ENCODE measurements around the gene MAPK14.
"Not testable (repeated sequence)": the region's sequence is repeated elsewhere in the genome, so short reads cannot be mapped to it uniquely, and the experiment has no call there.

MAPK14 gene

DNA sequence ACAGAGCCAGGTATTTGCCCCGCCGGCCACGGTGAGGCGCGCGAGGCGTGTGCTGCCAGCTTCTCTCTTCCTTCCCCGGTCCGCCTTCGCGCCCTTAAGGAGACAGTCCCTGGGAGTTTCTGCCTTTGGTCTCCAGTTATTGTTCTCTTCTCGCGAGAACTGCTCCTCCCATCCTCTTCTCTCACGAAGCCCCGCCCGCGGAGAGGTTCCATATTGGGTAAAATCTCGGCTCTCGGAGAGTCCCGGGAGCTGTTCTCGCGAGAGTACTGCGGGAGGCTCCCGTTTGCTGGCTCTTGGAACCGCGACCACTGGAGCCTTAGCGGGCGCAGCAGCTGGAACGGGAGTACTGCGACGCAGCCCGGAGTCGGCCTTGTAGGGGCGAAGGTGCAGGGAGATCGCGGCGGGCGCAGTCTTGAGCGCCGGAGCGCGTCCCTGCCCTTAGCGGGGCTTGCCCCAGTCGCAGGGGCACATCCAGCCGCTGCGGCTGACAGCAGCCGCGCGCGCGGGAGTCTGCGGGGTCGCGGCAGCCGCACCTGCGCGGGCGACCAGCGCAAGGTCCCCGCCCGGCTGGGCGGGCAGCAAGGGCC, at the start of gene MAPK14:
Gene MAPK14, plus strand, starts transcription at position 308 of the 587 bp plus-strand sequence. CDS start 350 bp downstream, outside the sequence.
- H3K4me3 ChIP-seq: peak within 1 kb of the TSS; percentile 77 to 99 (median 92)
- H3K27ac ChIP-seq: peak within 1 kb of the TSS; percentile 65 to 99 (median 92)

DNA sequence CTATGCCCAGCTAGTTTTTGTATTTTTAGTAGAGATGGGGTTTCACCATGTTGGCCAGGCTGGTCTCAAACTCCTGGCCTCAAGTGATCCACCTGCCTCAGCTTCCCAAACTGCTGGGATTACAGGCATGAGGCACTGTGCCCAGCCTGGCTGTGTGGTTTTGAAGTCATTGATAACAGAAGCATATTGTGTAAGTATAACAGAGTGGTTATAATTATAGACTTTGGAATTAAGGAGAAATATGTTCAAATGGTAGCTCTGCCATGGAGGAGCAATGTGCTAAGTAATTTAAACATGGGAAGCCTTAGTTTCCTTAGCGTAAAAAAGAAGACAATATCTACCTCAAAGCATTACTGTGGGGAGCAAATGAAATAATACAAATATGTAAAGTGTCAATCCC, 47.5 kb upstream of the MAPK14 start:
- not testable (repeated sequence) for H3K4me3 ChIP-seq, H3K27ac ChIP-seq

DNA sequence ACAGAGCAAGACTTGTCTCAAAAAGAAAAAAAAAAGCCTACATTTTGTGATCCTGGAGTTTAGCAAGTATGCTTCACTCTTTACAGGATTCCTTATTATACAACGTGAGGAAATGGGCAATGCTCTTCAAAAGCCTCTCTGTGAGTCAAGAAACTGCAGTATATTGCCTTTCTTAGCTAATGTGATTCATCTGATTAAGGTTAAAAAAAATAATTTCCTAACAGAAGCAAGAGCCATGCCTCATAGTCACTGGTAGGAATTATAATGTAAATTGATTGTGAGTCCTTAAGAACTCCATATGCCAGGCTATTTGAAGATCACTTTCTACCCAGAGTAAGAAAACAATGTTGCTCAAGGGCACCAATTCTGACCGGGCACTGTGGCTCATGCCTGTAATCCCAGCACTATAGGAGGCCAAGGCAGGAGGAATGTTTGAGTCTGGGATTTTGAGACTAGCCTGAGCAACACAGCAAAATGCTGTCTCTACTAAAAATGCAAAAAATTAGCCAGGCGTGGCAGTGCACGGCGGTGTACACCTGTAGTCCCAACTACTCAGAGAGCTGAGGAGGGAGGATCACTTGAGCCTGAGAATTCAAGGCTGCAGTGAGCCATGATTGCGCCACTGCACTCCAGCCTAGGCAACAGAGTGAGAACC, 46.5 kb upstream of the MAPK14 start:
- no peak overlapping the region for H3K4me3 ChIP-seq
- H3K27ac ChIP-seq: no peak overlapping the region

DNA sequence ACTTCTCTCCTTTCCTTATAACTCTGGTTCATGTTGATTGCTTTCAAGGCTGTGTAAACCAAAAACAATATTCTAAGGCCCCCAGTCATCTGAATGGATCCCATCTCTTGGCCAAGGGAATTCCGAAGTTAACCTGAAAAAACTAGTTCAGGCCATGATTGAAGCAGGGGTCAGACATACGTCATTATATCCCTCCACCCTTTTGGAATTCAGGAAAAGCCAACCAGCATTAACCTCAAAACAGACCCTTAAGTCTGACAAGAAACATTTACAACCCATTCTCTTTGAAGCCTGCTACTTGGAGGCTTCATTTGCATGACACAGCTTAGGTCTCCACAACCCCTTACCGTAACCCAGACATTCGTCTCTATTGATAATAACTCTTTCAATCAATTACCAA, 42.9 kb upstream of the MAPK14 start:
- Histone ChIP-seq H3K27ac (no peak overlapping the region), H3K4me3 (no peak overlapping the region)

DNA sequence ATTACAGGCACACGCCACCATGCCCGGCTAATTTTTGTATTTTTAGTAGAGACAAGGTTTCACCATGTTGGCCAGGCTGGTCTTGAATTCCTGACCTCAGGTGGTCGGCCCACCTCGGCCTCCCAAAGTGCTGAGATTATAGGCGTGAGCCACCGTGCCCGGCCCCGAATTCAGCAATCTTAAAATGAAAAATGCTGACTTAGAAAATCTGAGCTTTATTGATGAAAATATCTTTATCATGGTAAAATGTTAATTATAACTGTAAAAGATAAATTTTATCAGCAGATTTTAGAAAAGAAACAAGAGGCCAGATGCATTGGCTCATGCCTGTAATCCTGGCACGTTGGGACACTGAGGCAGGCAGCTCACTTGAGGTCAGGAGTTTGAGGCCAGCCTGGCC, 39.6 kb upstream of the MAPK14 start:
- H3K4me3 ChIP-seq, H3K27ac ChIP-seq: not testable (repeated sequence)

DNA sequence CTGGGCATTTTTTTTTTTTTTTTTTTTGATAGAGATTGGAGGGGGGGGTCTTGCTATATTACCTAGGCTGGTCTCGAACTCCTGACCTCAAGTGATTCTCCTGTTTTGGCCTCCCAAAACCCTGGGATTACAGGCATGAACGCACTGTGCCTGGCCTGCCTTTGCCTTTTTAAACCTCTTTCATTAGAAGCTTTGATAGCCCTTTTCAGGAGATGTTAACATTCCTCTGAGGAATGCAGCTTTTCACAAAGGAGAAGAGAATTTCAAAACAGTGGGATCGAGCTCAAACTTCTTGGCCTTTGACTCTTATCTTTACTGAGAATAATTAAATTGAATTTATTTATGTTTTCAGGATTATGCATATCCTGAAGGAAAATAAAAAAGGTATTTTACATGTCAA, 34.5 kb upstream of the MAPK14 start:
- Histone ChIP-seq H3K27ac (no peak overlapping the region), H3K4me3 (no peak overlapping the region)

DNA sequence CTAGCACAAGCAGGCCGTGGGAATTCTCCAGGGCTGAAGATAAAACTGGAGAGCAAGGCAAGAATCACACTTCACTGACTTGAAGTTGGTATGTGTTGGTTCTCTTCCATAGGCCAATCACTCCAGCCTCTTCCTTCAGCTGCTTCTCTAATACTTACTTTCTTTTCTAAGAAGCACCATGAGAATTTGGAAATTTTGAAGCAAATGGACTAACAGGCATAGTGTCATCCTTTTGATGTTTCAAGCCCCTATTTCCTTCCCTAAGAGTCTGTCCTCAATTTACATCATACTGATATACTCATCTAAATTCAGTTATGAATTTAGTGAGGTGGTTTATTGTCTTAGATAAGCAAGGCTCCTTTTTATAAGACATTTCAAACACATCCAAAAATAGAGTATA, 27.2 kb upstream of the MAPK14 start:
- Histone ChIP-seq H3K4me3 (no peak overlapping the region), H3K27ac (no peak overlapping the region)

DNA sequence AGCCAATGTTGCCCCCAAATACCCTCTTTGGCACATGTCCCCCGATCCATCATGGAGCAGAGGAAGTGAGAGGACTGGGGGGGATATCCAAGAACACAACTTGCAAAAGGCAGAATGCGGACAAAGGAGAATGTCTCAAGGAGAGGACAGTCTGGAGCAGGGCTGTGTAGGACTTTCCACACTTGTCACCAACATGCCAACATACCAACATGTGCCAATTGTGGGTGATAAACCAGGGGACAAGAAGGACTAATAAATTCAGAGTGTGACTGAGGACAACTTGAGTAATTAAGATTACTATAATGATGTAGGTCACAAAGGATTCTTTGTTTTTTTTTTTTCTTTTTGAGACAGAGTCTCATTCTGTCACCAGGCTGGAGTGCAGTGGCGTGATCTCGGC, 11.9 kb upstream of the MAPK14 start:
- no peak overlapping the region for H3K27ac ChIP-seq
- H3K4me3 ChIP-seq: no peak overlapping the region

DNA sequence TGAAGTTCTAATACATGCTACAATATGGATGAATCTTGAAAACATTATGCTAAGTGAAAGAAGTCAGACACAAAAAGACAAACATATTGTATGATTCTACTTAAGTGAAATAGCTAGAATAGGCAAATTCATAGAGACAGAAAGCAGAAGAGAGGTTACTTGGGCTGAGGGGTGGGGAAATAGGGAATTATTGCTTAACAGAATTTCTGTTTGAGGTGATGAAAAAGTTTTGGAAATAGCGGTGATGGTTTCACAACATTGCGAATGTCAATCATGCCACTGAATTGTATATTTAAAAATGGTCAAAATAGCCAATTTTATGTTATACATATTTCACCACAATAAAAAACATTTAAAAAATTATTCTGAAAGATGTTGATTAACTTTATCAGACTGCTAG, 9.3 kb upstream of the MAPK14 start:
- H3K27ac ChIP-seq: no peak overlapping the region
- no peak overlapping the region for H3K4me3 ChIP-seq

DNA sequence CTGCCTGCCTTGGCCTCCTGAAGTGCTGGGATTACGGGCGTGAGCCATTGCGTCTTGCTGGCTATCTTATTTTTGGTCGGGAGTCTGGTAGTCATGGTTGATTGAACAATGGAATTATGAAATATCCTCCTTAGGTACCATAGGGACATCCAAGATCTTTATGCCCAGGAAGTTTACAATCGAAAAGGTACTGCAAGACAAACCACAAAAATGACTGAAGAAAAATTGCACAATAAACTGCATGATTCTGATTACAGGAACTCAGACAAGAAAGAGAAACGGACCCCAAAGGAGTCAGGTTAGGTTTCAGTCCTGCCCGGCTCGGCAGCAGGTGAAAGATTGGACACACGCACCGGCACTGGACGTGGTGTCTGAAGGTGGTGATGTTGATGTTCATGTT, 8.4 kb upstream of the MAPK14 start:
- Histone ChIP-seq H3K4me3 (no peak overlapping the region), H3K27ac (no peak overlapping the region)

DNA sequence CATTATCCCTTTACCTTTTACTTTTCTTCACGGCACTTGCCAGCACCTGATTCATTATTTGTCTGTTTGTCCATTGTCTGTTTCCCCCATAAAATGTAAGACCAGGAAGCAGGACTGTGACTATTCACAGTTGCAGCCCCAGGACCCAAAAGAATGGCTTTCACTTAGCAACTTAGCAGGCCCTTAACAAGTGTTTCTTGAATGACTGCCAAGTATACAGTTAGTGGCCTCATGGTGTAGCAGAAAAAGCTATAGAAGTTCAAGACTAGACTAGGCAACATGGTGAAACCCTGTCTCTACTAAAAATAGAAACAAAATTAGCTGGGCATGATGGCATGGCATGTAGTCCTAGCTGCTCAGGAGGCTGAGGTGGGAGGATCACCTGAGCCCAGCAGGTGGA, 7.5 kb upstream of the MAPK14 start:
- Histone ChIP-seq H3K27ac (no peak overlapping the region), H3K4me3 (no peak overlapping the region)

DNA sequence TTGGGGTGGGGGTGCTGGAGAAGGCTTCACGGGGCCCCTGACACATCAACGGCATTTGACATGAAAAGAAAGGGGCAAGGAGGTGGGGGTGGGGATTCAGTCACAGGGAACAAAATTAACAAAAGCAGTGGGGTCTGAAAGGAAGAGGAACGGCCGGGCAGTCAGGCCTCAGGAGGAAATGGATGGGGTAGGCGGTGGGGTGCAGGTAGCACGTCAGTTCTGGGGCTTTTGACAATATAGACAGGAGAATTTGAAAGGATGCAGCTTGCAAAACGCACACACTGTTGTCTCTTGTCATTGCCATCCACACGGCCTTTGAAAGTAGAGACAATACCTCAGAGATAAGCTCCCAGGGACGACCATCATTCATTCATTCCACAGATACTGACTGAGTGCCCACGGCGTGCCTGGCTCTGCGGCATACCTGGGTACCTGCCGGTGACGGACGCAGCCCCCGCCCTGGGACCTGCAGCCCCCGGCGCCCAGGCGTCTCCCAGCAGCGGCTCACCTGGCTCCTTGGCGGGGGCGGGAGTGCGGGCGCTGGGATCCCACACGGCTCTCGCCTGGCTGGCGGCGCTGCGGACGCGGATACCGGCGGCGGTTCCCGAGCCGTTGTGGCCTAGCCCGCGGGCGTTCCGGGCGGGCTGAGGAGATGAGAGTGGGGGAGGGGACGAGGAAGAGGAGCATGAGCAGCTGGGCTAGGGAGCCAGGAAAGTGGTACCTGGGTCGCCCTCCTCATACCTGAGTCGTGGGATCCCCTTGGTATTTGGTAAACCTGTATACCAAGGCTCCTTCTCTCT, 3.4 kb upstream of the MAPK14 start, which contains the start of gene SLC26A8:
Gene SLC26A8, minus strand, starts transcription at position 646 of the 800 bp plus-strand sequence. CDS start 4,934 bp downstream, outside the sequence.
- Histone ChIP-seq H3K27ac (peak within 1 kb of the TSS in 1 of 21 experiments; percentile 15), H3K4me3 (peak within 1 kb of the TSS in 3 of 7 experiments; percentile 7 to 27 (median 12))

DNA sequence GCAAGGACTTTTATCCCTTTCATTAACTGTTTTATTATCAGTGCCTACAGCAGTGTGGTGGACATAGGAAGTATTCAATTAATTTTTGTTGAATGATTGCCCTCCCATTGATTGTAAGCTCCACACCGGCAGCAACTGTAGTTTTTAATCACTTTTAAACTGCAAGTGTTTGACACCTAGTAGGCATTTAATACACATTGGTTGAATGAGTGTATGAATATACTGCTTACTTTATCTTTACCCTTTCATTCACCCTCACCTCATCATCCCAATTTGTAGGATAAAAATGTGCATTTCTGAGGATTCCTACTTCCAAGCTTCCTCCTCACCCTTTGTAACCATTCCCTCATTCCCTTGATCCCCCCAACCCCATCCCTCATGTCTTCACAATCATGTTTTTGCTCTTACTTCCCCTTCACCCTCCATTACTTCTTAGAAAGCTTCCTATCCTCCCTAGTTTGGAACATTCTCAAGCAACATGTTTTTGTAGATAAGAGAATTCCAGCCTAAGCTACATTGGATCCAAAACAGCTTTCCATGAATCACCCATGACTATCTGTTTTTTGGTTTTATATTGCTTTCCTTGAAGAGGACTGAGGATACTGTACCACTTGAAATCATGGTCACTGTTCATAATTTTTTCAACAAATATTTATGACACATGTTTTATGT, 2.2 kb upstream of the MAPK14 start:
- H3K27ac ChIP-seq: no peak overlapping the region

DNA sequence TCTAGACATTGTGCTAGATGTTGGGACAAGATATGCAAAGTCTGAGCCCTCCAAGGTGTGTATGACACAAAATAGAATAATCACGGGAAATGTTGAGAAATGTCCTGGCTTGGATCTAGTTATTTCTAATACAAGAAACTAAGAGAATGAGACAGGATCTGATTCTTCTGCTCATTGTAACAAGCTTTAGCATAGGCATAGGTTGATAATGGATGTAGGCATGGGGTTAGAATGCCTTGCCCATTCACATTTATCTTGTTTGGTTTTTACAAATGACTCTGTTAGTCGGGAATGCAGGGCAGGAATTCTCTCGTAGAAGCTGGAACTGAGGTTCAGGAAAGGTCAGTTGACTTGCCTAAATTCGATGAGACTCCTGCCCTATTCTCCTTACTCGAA, 1.7 kb upstream of the MAPK14 start:
- no peak overlapping the region for H3K4me3 ChIP-seq
- no peak overlapping the region for H3K27ac ChIP-seq

More for the DNA sequence above, 2.2 kb upstream of the MAPK14 start:
- H3K4me3 ChIP-seq: no peak overlapping the region

DNA sequence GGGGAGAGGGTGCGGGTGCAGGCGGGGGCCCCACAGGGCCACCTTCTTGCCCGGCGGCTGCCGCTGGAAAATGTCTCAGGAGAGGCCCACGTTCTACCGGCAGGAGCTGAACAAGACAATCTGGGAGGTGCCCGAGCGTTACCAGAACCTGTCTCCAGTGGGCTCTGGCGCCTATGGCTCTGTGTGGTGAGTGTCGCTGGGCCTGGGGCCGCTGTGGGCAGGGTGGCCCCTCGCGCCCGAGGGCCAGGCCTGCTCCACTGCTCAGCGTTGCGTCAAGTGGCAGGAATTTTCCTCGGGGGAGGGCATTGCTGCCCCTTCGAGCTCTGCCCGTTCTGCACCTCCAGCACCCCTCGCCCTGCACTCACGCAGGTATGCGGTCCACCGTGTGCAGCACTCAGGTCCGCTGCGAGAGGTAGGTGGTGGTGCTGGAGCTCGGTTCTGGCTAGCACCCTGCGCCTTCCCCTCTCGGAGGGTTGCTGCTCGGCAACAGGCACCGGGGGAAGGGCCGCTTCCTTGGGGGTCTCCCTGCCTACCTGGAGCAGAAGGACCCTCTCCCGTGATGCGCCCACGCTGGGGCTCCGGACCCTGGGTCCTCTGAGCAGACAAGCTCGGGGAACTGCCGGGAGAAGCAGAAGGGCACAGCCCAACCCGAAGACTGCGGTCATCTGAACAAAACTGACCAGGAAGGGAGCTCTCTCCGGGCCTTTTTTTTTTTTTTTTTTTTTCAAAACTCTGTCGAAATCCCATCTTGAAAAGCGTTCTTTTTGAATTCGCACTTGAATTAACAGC, 674 bp downstream of the MAPK14 start:
- H3K27ac ChIP-seq: peak overlapping the region; percentile 65 to 99 (median 92)
- peak overlapping the region; percentile 77 to 99 (median 92) for H3K4me3 ChIP-seq

DNA sequence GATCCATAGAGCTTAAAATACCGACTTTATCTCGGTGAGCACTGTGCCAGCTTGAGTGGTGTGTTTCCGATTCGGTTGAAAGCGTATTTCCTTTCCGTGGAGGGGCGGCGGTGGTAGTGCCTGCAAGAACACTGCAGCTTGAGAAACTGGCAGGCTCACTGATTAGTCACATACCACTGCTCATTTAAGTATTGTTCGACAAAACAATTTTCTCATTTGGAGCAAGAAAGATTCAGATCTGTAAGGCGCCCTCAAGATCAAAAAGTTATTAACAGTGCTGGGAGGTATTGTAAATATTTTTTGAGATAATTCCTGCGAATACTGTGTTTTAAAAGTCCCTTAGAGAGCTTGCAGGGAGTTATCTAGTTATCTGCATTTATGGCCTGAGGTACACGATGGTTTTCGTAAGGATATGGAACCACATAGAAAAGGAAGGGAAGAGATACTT, 1.3 kb downstream of the MAPK14 start:
- Histone ChIP-seq H3K27ac (peak overlapping the region in 20 of 21 experiments; percentile 84 to 99 (median 93)), H3K4me3 (peak overlapping the region; percentile 77 to 99 (median 92))

DNA sequence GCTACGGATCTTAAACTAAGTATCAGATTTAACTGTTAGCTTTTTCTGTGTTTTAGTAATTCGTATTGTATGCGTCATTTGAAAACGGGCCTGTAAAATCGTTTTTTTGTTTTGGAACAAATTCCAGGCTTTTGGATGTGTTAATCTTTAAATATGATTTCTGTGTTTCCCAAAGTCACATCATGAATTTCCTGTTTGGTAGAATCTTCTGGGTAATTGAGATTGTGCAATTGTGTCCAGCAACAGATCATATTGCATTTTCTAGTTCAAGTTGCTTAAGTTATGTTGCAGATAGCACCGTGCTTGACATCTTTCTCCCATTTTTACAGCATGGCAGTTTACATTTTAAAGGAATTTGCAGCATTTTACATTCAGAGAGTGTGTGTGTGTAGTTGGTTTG, 1.9 kb downstream of the MAPK14 start:
- H3K27ac ChIP-seq: peak overlapping the region in 19 of 21 experiments; percentile 84 to 99 (median 92)
- peak overlapping the region; percentile 77 to 99 (median 92) for H3K4me3 ChIP-seq

DNA sequence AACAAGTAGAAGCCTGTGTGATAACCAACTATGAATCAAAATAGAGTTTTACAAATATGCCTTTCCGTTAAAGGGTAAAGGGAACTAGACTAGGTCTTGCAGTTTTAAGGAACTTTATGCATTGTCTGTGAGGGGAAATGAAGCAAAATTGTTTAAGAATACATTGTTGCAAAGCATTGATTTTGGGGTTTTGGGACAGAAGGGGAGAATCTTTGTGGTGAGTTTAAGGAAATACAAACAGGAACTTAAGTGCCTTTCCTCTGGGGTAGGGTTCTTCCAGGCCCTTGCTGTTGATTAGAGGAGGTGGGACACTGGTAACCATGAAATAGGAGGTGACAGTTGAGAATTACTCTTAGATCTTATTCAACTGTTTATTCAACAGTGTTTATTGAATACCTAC, 4.7 kb downstream of the MAPK14 start:
- H3K27ac ChIP-seq: peak overlapping the region in 5 of 21 experiments; percentile 10 to 49 (median 30)
- H3K4me3 ChIP-seq: no peak overlapping the region

DNA sequence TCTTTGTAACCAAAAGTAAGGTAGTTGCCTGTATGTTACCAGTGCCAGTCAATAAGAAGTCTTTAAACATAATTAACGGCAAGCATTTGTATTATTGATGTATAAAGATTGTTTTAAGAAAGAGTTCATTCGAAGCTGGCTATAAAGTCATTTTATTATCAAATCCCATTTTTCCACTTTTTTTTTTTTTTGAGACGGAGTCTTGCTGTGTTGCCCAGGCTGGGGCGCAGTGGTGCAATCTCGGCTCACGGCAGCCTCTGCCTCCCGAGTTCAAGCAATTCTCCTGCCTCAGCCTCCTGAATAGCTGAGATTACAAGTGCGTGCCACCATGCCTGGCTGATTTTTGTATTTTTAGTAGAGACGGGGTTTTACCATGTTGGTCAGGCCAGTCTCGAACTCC, 5.5 kb downstream of the MAPK14 start:
- peak overlapping the region in 2 of 21 experiments; percentile 18 to 26 for H3K27ac ChIP-seq

More for the DNA sequence above, 5.5 kb downstream of the MAPK14 start:
- not testable (repeated sequence) for H3K4me3 ChIP-seq
